Cortex of kidney (tissue), 1 donor: ENCODE data around the gene DMBX1.

Source experiments
- DNase-seq: peaks from one replicate; lab custom pipeline; 2025; lab: John Stamatoyannopoulos, UW

DMBX1 gene

GRCh38 chr1:46459315-46459714, 30.3 kb upstream of the DMBX1 start:
- DNase-seq, result no peak

DNA sequence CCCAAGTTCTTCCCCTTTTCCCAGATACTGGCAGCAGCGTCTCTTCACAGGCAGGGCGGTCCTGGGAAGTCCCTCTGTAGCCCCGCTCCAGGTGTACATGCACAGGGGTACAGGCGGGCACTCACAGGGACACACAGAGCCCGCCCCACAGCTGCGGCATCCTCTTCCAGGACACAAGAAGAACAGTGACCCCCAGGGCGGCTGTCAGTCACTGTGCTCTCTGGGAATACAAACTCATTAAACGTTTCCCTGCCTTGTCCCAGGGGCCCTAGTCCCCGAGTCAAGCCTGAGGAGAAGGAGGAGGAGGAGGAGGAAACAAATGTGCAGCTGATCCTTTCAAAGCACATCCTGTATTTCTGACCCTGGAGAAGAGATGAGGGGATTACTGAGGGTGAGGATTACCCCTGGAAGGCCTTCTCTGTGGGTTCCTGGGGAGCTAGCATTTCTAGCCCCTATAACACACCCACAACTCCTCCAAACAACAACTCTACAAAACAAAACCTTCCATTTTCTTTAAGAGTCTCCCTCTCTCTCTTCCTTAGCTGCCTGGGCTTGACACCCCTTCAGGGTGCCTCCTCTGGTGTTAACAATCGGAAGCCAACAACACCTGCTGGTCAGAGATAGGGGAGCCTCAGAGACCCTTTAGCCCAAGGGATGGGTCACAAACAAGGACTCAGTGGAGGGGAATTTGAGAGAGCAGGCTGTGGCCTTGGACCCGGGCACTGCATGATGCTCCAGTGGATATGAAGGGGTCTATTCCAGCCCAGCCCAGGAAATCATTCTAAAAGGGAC, 28.4 kb upstream of the DMBX1 start:
- DNase-seq, result no peak

DNA sequence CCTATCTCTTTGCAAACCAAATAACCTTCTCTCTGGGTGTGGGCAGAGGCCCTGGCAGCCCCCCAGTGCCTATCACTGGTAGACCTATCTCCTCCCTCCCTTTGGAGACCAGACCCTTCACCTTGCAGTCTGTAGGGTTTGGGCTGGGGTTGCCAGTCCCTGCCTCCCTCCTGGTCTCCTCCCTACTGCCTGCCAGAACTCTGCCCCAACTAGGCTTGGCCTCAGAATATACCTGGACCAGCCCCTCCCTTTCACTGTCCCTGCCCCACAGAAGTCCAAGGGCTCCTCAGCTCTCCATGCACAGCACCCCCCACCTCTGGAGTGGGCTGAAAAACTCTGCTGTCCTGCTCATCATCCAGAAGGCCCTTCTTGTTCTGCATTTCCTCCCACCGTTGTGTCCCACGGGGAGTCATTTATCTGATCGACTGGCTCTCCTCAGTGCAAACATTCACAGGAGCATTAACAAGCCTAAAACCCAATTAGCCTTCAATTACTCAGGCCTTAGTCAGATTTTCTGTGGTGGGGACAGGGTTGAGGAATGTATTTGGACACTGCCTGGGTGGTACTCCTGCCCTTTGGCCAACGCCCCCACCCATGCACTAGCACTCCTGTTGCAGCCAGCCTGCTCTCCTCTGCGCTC, 27.7 kb upstream of the DMBX1 start:
- DNase-seq, result no peak

GRCh38 chr1:46464013-46464548, 25.6 kb upstream of the DMBX1 start:
- no peak for DNase-seq

DNA sequence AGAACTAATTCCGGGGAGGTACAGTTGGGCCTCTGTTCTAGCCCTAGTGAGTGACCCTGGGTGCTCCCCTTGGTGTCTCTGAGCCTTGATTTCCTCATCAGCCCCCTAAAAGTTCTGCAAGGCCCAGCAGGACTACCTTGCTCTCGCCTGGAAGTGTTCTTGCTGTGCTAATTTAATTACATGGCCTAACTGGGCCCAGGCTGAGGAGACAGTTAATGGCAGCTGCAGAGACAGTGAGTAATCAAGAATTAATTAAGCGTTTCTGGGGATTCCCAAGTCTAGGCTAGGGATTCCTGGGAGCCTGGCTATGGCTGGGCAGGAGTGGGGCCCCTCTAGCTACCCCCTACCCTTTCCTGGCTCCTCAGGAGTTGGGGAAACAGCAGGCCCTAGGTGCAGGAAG, 24.7 kb upstream of the DMBX1 start:
- no peak for DNase-seq

- no peak for DNase-seq
These were observed 23.6 kb upstream of the DMBX1 start for GRCh38 chr1:46465981-46466476.

GRCh38 chr1:46466477-46467182, 23.0 kb upstream of the DMBX1 start:
- no peak for DNase-seq

DNA sequence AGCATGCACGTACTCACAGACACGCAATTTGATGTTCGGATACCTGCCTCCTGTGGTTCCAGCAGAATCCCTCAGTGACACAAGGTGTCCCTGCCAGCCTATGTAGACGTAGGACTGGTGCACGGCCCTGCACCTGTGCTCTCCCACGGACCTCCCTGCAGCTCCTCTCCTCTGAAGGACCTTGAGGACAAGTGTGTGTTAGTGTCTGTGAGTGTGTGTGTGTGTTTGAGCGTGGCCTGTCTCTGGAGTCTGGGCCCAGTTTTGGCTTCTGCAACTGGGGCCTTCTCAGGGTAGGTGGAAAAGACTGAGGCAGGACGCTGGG, 22.5 kb upstream of the DMBX1 start:
- DNase-seq, result no peak

- no peak for DNase-seq
These were observed 19.8 kb upstream of the DMBX1 start for GRCh38 chr1:46469881-46470280.

GRCh38 chr1:46471848-46472492, 17.7 kb upstream of the DMBX1 start:
- no peak for DNase-seq

- no peak for DNase-seq
These were observed 17.0 kb upstream of the DMBX1 start for GRCh38 chr1:46472498-46473181.

DNA sequence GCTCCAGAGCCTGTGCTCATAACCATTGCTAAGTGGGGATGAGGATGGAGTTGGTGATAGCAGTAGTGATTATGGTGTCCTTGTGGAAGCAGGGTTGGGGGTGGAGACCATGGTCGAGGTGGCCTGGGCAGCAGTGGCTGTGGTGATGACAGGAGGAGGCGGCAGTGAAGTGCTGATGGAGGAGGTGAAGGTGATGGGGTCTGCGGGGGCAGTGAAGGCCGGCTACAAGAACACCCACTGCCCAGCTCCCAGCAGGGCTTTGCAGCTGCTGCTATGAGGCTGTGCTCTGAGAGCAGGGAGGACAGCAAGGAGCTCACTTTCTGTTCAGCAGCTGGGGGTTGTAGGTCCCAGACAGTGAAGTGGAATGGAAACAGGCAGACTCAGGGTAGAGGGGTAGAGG, 15.6 kb upstream of the DMBX1 start:
- DNase-seq, result no peak

- no peak for DNase-seq
These were observed 15.1 kb upstream of the DMBX1 start for GRCh38 chr1:46474570-46474969.

DNA sequence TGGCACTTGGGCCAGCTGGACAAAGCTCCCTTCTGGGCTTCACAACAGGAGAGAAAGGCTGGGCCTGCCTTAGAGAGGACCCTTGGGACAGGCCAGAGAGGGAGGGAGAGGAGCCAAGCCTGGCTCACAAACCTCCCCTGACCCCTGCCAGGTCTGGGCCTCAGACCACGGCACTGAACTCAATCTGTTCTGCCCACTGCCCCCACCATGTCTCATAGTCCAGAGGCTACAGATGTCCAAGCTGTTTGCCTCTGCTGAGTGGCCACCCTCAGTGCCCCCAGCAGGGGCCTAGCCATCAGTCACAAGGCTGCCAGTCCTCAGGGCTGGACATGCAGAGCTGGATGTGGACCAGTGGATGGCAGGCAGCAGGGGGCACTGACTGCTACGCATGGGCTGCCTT, 13.0 kb upstream of the DMBX1 start:
- DNase-seq, result no peak

DNA sequence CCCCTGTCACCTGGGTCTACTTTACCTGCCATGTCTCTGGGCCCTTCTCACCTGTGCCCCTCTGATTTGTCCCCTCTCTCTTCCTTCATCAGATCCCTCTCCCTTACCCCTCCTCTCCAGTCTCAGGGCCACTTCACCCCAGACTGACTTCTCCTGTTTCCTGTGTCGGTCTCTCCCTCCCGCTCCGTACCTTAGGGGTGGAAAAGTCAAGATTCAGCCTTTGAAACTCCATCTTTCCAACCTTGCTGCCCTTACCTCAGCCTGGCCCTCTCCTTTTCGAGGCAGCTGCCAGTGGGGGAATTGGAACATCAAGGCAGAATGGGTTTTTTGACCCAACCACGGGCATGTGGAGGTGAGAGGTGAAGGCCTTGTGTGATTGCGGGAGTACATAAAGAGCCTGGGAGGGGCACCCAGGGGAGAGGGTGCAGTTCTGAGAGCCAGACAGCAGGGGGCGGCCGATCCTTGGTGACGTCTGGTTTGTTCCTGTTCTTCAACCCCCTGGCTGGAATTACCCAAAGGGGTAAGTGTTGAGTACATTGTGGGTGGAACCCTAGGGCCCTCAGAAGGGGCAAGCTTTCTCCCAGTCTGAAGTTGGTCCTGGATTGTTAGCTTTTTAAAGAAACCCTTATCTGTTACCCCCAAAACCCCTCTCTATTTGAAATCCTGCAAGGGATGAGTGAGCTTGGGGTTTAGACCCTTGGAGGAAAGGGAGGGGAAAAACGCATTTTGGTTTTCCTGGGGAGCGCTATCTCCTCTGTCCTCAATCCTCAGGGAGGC, 12.3 kb upstream of the DMBX1 start:
- no peak for DNase-seq

DNA sequence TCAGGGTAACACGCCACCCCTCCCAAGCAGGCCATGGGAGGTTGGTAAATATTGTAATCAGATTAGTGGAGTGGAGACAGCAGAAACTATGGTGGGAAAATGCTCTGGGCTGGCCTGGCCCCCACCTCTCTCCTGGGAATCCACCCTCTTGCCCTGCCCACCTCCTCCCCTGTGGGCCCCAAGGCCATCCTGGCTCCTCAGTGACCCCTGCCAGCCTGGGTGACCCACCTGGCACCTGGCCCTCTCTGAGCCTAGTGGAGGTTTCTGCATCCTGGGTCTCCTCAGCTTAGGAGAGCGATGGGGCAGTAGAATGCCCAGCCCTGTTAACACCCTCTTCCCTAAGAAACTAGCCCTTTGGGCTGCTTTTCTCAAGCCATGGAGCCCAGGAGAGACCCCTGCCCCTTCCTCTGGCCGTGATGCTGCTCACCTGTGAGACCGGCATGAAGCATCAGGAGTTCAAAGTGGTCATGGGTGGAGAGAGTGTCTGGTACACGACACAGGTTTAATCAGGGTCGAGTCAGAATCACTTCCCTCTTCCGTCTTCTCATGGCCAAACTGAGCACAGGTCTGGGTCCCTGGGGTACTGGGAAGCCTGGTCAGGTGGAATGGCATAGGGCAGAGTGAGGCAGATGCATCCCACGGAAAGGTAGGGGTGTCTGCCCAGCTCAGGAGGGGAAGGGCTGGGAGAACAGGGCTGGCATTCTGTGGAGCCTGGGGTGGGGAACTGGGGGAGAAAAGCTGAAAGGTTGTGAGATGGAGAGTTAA, 10.7 kb upstream of the DMBX1 start:
- DNase-seq, result no peak

DNA sequence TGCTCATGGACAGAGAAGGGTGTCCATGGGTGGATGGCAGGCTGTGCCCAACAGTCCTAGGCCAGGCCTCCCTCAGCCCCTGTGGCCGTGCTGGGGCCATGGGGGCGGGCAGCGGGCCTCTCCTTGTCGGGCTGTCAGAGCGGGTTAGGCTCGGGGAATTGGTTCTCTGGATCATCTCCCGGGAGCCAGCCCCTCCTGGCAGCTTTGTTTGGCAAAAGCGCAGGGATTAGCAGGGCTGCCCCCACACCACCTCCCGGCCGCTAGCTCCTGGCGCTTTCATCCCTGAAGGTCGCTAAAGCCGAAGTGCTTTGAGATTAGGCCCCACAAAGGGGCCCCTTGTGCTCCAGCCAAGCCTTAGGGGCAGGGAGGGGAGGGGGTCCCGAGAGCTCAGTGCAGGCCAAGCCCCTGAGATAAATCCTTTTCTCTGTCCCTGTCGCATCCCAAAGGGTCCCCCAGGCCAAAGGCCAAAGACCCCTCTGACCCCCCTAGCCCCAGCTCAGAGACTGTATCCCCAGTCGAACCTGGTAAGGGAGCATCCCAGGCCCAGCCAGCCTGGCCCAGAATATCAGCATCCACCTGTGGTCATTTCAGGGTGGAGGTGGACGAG, 9.8 kb upstream of the DMBX1 start:
- DNase-seq, result no peak

- no peak for DNase-seq
These were observed 8.5 kb upstream of the DMBX1 start for GRCh38 chr1:46480959-46481646.

DNA sequence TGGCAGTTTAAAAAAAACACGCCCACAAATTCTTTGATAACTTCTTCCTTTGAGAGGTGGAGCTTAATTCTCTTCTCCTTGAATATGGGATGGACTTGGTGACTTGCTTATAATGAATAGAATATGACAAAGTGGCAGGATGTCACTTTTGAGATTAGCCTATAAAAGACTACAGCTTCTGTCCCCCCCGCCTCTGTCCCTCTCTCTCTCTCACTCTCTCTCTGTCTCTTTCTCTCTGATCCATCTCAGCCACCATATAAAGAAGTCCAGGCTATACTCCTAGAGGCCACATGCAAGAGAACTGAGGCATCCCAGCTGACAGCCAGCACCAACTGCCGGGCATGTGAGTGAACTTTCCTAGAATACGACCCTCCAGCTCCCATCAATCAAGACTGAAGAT, 7.7 kb upstream of the DMBX1 start:
- DNase-seq, result no peak
